Endometrial microvascular endothelial cells (primary cell): ENCODE data around the gene SERPINB3. TPM values are rescaled to one million over a fixed set of nuclear protein-coding genes. Genes with fewer than 3 reads are reported as not detected.

Experiments used
- total RNA-seq: library from RNA; depleted of rRNA; stranded (reverse); fragments of >200 nt; gene quantifications from one replicate; pipeline ENCODE4 v1.2.3, GENCODE V29; 2015; ENCODE audit errors: inconsistent ontology term

SERPINB3 gene
- total RNA-seq, 1 donor from 2014 or later = not detected

Other genes starting within 250 kb of the SERPINB3 start
- gene VPS4B, start 239.4 kb downstream of the SERPINB3 start, total RNA-seq = 35.9 TPM
- not detected for gene SERPINB5, start 184.9 kb downstream of the SERPINB3 start, total RNA-seq
- gene SERPINB12, start 119.5 kb downstream of the SERPINB3 start, total RNA-seq = not detected
- not detected for gene SERPINB13, start 74.5 kb downstream of the SERPINB3 start, total RNA-seq
- not detected for gene SERPINB4, start 17.6 kb downstream of the SERPINB3 start, total RNA-seq
- gene SERPINB11, start 41.1 kb upstream of the SERPINB3 start, total RNA-seq = not detected
- 0.19 TPM for gene SERPINB7, start 113.5 kb upstream of the SERPINB3 start, total RNA-seq
- 1.0 TPM for gene SERPINB2, start 225.8 kb upstream of the SERPINB3 start, total RNA-seq
- gene SERPINB10, start 246.1 kb upstream of the SERPINB3 start, total RNA-seq = not detected